HCT116 (cell line): ENCODE data around the gene MUC6. TPM values are rescaled to one million over a fixed set of nuclear protein-coding genes. Genes with fewer than 3 reads are reported as not detected.

ENCODE experiments used
- ATAC-seq: fragments of 200-7000 bp; cut with Tn5 transposase; 2 replicates; pipeline ENCODE4 v1.9.1; 2020; ENCODE audit warnings: mild to moderate bottlenecking, moderate library complexity
- BruUV-seq: library from RNA; stranded (reverse); fragments of 400-500 nt; replicated peaks from 2 replicates; lab custom pipeline; 2021; lab: Mats Ljungman, UMichigan
- CTCF ChIA-PET: fragments of 300-600 bp; sonication (Branson Sonifier 250); formaldehyde crosslinking; loops from one replicate; lab custom pipeline; 2021; ENCODE audit warnings: antibody characterized with exemption; lab: Charles Lee
- POLR2A ChIA-PET: fragments of 300-600, 350-600 bp; sonication (Branson Sonifier 250); formaldehyde crosslinking; loops from one replicate; lab custom pipeline; 2021; ENCODE audit warnings: antibody characterized with exemption; lab: Charles Lee
- RAD21 ChIA-PET, 2 experiments: fragments of 300-600 bp; sonication (Branson Sonifier 250); formaldehyde crosslinking; loops; one replicate each; lab custom pipeline; 2023; ENCODE audit warnings: low total read pairs in 2 of 2; ENCODE audit not compliant: uncharacterized antibody in 2 of 2, unreplicated experiment in 2 of 2, low non-redundant PET in 1 of 2; lab: Charles Lee
- DNase-seq: peaks from one replicate; pipeline ENCODE4 v3.0.0-alpha.2; 2010; ENCODE audit warnings: low read depth, low spot score
- H2AFZ ChIP-seq: fragments of 200-600 bp; shearing (Covaris generic), sonication (generic); 2 replicates; pipeline ENCODE4 v1.6.1; 2017; ENCODE audit warnings: low read depth, mixed run types, mixed read lengths, antibody characterized with exemption, low read length; ENCODE audit not compliant: poor library complexity, severe bottlenecking
- H3K27ac ChIP-seq: 2 replicates; pipeline ENCODE4 v1.5.1; 2012; ENCODE audit warnings: low read depth, low read length
- H3K27me3 ChIP-seq: fragments of 200-600 bp; sonication (generic); 2 replicates; pipeline ENCODE4 v1.6.1; 2016; ENCODE audit warnings: mixed run types, low read length, mixed read lengths; ENCODE audit not compliant: insufficient read depth
- H3K36me3 ChIP-seq, 2 experiments: fragments of 200-500 bp in 1 of 2; fragments of 200-600 bp in 1 of 2; sonication (Bioruptor generic) in 1 of 2; sonication (generic) in 1 of 2; 2 replicates each; pipeline versions ENCODE4 v1.5.1 to v1.6.1; 2014 to 2016; ENCODE audit warnings: low read length in 2 of 2, inconsistent platforms in 1 of 2, mixed read lengths in 1 of 2, mixed run types in 1 of 2; ENCODE audit not compliant: insufficient read depth in 2 of 2, control insufficient read depth in 1 of 2
- H3K4me1 ChIP-seq, 2 experiments: fragments of 200-600 bp in 1 of 2; sonication (generic) in 1 of 2; 2 replicates each; pipeline versions ENCODE4 v1.5.1 to v1.6.1; 2012 to 2017; ENCODE audit warnings: low read length in 2 of 2, inconsistent platforms in 1 of 2, mild to moderate bottlenecking in 1 of 2, mixed read lengths in 1 of 2, mixed run types in 1 of 2, moderate library complexity in 1 of 2; ENCODE audit not compliant: insufficient read depth in 2 of 2, control insufficient read depth in 1 of 2
- H3K4me2 ChIP-seq: fragments of 200-600 bp; sonication (generic); 2 replicates; pipeline ENCODE4 v1.6.1; 2017; ENCODE audit warnings: mixed run types, low read length, mixed read lengths
- H3K4me3 ChIP-seq, 2 experiments: fragments of 200-600 bp in 1 of 2; sonication (generic) in 1 of 2; replicated peaks in 1 of 2; 2 replicates each; pipeline ENCODE4 v1.5.1; 2011 to 2016; ENCODE audit warnings: low read length in 2 of 2, control low read depth in 1 of 2, low read depth in 1 of 2, mild to moderate bottlenecking in 1 of 2, mixed read lengths in 1 of 2, mixed run types in 1 of 2
- H3K79me2 ChIP-seq: fragments of 200-600 bp; sonication (generic); 2 replicates; pipeline ENCODE4 v1.6.1; 2017; ENCODE audit warnings: mild to moderate bottlenecking, mixed run types, low read length, moderate library complexity, mixed read lengths; ENCODE audit not compliant: insufficient read depth
- H3K9ac ChIP-seq: fragments of 200-600 bp; sonication (generic); 2 replicates; pipeline ENCODE4 v1.6.1; 2016; ENCODE audit warnings: low read length, mixed read lengths
- H3K9me2 ChIP-seq: fragments of 200-600 bp; sonication (generic), shearing (Covaris generic); 2 replicates; pipeline ENCODE4 v1.6.1; 2017; ENCODE audit warnings: mixed run types, mild to moderate bottlenecking, moderate library complexity; ENCODE audit not compliant: insufficient read depth
- H3K9me3 ChIP-seq, 2 experiments: fragments of 200-500 bp in 1 of 2; fragments of 200-600 bp in 1 of 2; sonication (Bioruptor generic) in 1 of 2; sonication (generic) in 1 of 2; 2 replicates each; pipeline ENCODE4 v1.6.1; 2014 to 2017; ENCODE audit warnings: low read length in 2 of 2, mixed read lengths in 2 of 2, inconsistent platforms in 1 of 2, low read depth in 1 of 2, mild to moderate bottlenecking in 1 of 2, mixed run types in 1 of 2, moderate library complexity in 1 of 2; ENCODE audit not compliant: control insufficient read depth in 1 of 2, insufficient read depth in 1 of 2
- H4K20me1 ChIP-seq: fragments of 200-600 bp; sonication (generic), shearing (Covaris generic); 2 replicates; pipeline ENCODE4 v1.6.1; 2017; ENCODE audit warnings: mixed run types, mild to moderate bottlenecking, moderate library complexity; ENCODE audit not compliant: insufficient read depth
- ATF3 ChIP-seq: IDR thresholded peaks from 2 replicates; pipeline ENCODE4 v1.6.1; 2012
- CBX3 ChIP-seq: IDR thresholded peaks from 2 replicates; pipeline ENCODE4 v1.6.1; 2012; ENCODE audit warnings: low read depth
- CTCF ChIP-seq, 3 experiments: fragments of 200-600 bp in 1 of 3; sonication (generic) in 1 of 3; IDR thresholded peaks in 2 of 3; conservative IDR thresholded peaks in 1 of 3; 2 replicates each; pipeline ENCODE4 v1.5.1; 2012 to 2017; ENCODE audit warnings: low read depth in 2 of 3, low read length in 2 of 3, antibody characterized with exemption in 1 of 3, borderline replicate concordance in 1 of 3, control low read depth in 1 of 3, mild to moderate bottlenecking in 1 of 3, mixed read lengths in 1 of 3, mixed run types in 1 of 3, moderate library complexity in 1 of 3; ENCODE audit not compliant: insufficient read depth in 1 of 3
- EGR1 ChIP-seq: IDR thresholded peaks from 2 replicates; pipeline ENCODE4 v1.6.1; 2012; ENCODE audit warnings: low read depth
- ELF1 ChIP-seq: IDR thresholded peaks from 2 replicates; pipeline ENCODE4 v1.6.1; 2012; ENCODE audit warnings: low read depth, borderline replicate concordance
- EZH2 ChIP-seq: fragments of 200-600 bp; sonication (generic); IDR thresholded peaks from 2 replicates; pipeline ENCODE4 v1.6.1; 2017; ENCODE audit warnings: antibody characterized with exemption, mixed run types
- EZH2phosphoT487 ChIP-seq: fragments of 200-600 bp; IDR thresholded peaks from 2 replicates; pipeline ENCODE4 v1.6.1; 2018; ENCODE audit warnings: antibody characterized with exemption, borderline replicate concordance
- FOSL1 ChIP-seq: IDR thresholded peaks from 2 replicates; pipeline ENCODE4 v1.6.1; 2012; ENCODE audit warnings: low read depth
- JUND ChIP-seq: IDR thresholded peaks from 2 replicates; pipeline ENCODE4 v1.6.1; 2012
- MAX ChIP-seq: IDR thresholded peaks from 2 replicates; pipeline ENCODE4 v1.6.1; 2012
- SIN3A ChIP-seq: IDR thresholded peaks from 2 replicates; pipeline ENCODE4 v1.6.1; 2012; ENCODE audit warnings: low read depth
- ZNF274 ChIP-seq: fragments of 200-500 bp; sonication (Bioruptor generic); IDR thresholded peaks from 2 replicates; pipeline ENCODE4 v1.6.1; 2014; ENCODE audit warnings: mild to moderate bottlenecking, low read depth, low read length, inconsistent platforms
- intact Hi-C: fragments of 100-400 bp; cut with micrococcal nuclease; formaldehyde crosslinking; loops from 2 replicates; pipeline ENCODE4 v1.10.0; 2022
- total RNA-seq: library from RNA; stranded (reverse); gene quantifications from one replicate; pipeline ENCODE4 v1.2.1, GENCODE V29; 2021; ENCODE audit not compliant: unreplicated experiment

MUC6 gene
- total RNA-seq, 1 experiment from 2014 or later: 0.02 TPM

GRCh38 chr11:969651-970205, 66.8 kb downstream of the MUC6 start:
- no peak for TF ChIP-seq CTCF (IDR thresholded peaks at IDR 0.05 in 2 of 3, conservative IDR thresholded peaks at IDR 0.05 in 1 of 3; ENCODE audit: borderline replicate concordance in 1 of 3, insufficient read depth in 1 of 3, low read depth in 2 of 3, low read length in 2 of 3)
- no peak for TF ChIP-seq EZH2phosphoT487
- no peak for TF ChIP-seq FOSL1
- TF ChIP-seq JUND: no peak
- no peak for TF ChIP-seq CBX3
- peaks cover 30% of the 10 kb centered on the region for H3K79me2 ChIP-seq
- peaks cover 0 to 2% of the 10 kb centered on the region in 2 experiments; a peak in 1 of 4 replicates for H3K9me3 ChIP-seq
- no peaks in the 10 kb centered on the region for H3K27me3 ChIP-seq
- H4K20me1 ChIP-seq: no peaks in the 10 kb centered on the region
- ChIA-PET RAD21 (no interaction called here), POLR2A (interaction anchor here (0.7 kb wide), 1 partner anchor 16 kb away, joined by 4 read pairs; no protein-coding TSS in a partner anchor), CTCF (no interaction called here)
- no peak overlapping the region for H2AFZ ChIP-seq
- H3K4me1 ChIP-seq: peaks cover 0 to 4% of the 10 kb centered on the region in 2 experiments; a peak in 2 of 4 replicates
- H3K9me2 ChIP-seq: no peaks in the 10 kb centered on the region
- H3K27ac ChIP-seq: no peak overlapping the region
- no peak for DNase-seq
- no peak overlapping the region for H3K9ac ChIP-seq
- BruUV-seq: no TSS peak
- ATAC-seq: no peak
- H3K4me2 ChIP-seq: no peak overlapping the region
- intact Hi-C loops: no loop called here
- H3K4me3 ChIP-seq: no peak overlapping the region
- H3K36me3 ChIP-seq: peaks cover 10 to 21% of the 10 kb centered on the region in 2 experiments; a peak in 3 of 4 replicates

- peaks cover 4 to 6% of the 10 kb centered on the region in 2 experiments; a peak in 1 of 4 replicates for H3K9me3 ChIP-seq
- POLR2A ChIA-PET: interaction anchor here (0.7 kb wide), 1 partner anchor 16 kb away, joined by 4 read pairs; no protein-coding TSS in a partner anchor
- RAD21 ChIA-PET: no interaction called here
- DNase-seq (no peak), ATAC-seq (no peak)
- H3K36me3 ChIP-seq: peaks cover 10 to 25% of the 10 kb centered on the region in 2 experiments; a peak in 3 of 4 replicates
- peaks cover 0 to 4% of the 10 kb centered on the region in 2 experiments; a peak in 2 of 4 replicates for H3K4me1 ChIP-seq
- H3K4me2 ChIP-seq: no peak overlapping the region
- CTCF ChIA-PET: no interaction called here
- H3K9me2 ChIP-seq: no peaks in the 10 kb centered on the region
- H3K27ac ChIP-seq: no peak overlapping the region
- H3K9ac ChIP-seq: no peak overlapping the region
- peaks cover 30% of the 10 kb centered on the region for H3K79me2 ChIP-seq
- no TSS peak for BruUV-seq
- H4K20me1 ChIP-seq: no peaks in the 10 kb centered on the region
- H3K4me3 ChIP-seq: no peak overlapping the region
- intact Hi-C loops: no loop called here
- no peak overlapping the region for H2AFZ ChIP-seq
- no peaks in the 10 kb centered on the region for H3K27me3 ChIP-seq
- TF ChIP-seq ELF1 (no peak), CTCF (IDR thresholded peaks at IDR 0.05 in 2 of 3, conservative IDR thresholded peaks at IDR 0.05 in 1 of 3; ENCODE audit: borderline replicate concordance in 1 of 3, insufficient read depth in 1 of 3, low read depth in 2 of 3, low read length in 2 of 3) (no peak), MAX (no peak), EZH2phosphoT487 (no peak), SIN3A (no peak), FOSL1 (no peak), ATF3 (no peak), EGR1 (no peak), EZH2 (no peak), ZNF274 (no peak)
Measured at GRCh38 chr11:968822-969221, 67.7 kb downstream of the MUC6 start.
